GM04503 (cell line): ENCODE measurements around the gene SDK2.
"Not testable (repeated sequence)": the region's sequence is repeated elsewhere in the genome, so short reads cannot be mapped to it uniquely, and the experiment has no call there.

Experiments used
- DNase-seq: peaks from one replicate; pipeline ENCODE4 v3.0.0-alpha.2; 2012; ENCODE audit warnings: low read depth

Gene SDK2

DNA sequence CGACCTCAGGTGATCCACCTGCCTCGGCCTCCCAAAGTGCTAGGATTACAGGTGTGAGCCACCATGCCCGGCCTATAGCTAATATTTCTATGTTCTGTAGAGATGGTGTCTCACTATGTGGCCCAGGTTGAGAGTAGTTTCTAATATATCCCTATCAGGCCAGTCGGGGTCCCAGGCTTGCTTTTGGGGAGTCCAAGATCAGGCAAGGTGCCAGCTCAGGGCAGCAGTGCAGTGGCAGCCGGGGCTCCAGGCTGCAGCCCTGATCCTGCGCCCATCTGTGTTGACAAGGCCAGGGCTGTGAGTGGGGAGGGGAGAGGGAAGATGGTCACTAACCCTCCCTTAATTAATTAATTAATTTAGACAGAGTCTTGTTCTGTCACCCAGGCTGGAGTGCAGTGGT is 254.8 kb downstream of the SDK2 start:
- DNase-seq, result no peak

- DNase-seq, result no peak
These were observed 255.7 kb downstream of the SDK2 start for GRCh38 chr17:73388578-73388905.

DNA sequence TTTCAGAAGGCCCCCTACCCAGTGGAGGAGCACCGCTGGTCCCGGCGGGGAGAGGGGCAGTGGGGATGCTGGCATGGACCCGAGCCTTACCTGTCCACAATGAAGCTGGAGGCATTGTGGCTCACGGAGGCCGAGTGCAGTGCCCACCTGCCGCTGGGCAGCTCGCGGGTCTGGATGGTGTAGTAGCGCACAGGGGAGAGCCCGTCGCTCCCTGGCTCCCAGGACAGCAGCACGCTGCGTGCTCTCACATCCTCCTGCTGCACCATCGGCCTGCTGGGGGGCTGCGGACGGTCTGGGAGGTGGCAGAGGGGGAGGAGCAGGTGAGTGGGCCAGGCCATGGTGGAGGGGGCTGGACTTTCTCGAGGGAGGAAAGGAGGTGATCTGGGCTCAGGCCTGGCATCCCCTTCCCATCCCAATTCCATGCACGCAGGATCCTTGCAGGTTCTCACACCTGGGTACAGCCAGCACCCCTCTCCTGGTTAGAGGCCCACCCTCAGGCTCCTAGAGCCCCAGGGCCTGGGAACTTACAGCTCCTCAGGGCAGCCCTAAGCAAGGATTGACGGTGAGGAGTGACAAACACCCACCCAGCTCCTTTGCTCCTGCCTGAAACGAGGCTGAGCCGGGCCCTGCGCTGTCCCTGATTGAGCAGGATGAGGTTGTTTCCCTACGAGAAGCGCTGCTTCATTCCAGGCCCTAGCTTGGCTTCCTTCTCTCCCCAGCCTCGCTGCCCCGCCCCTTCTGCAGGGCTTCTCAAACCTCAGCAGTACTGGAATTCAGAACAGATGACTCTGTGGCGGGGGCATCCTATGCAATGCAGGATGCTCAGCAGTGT is 256.3 kb downstream of the SDK2 start:
- DNase-seq, result no peak

GRCh38 chr17:73386561-73386960 is 257.7 kb downstream of the SDK2 start:
- DNase-seq, result no peak

- DNase-seq, result no peak
These were observed 259.3 kb downstream of the SDK2 start for GRCh38 chr17:73384926-73385325.

DNA sequence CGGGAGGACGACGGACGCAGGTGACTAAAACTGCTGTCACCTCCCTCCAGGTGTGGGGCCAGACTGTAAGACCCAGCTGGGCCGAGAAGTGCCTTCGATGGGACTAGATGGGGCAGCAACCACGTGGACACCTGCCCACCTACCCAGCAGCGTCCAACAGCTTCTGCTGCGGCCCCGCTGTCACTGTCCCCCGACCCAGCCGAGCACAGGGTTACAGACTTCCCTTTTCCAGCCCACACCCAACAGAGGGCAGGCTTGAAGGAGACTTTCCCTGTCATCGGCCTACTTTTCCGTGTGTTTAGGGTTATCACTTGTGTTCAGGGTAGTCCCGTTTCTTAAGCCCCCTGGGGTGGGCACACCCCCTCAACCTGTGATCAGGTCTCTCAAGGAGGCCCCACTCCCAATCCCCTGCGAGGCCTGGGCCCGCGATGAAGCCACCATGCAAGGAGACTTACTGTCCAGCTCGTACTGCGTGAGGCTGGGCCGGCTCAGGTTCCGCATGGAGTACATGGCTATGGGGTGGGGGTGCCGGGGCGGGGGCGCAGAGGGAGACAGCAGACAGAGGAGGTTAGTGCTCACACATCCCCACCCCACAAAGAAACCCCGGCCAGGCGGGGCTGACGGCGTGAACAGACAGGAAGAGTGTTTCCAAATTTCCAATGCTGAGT is 263.7 kb downstream of the SDK2 start:
- DNase-seq, result no peak

GRCh38 chr17:73379826-73380225 is 264.4 kb downstream of the SDK2 start:
- no peak for DNase-seq

- DNase-seq, result no peak
These were observed 265.2 kb downstream of the SDK2 start for GRCh38 chr17:73378974-73379470.

DNA sequence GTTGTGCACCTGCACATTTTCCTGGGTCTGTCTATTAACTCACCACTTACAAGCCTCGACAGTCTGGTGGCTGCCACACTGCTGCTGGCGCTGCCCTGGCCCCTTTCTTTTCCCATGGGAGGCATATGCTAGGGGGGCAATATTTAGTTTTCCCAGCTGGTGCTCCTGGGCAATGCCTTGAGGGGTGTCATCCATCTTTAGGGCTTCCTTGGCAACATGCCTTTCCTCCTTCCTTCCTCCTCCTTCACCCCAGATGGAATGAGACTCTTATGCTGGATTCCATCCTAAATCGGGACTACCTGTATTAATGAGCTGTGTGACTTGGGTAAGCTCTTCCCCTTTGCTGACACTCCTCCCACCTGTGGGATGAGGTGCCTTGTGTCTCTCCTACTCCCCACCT is 267.6 kb downstream of the SDK2 start:
- DNase-seq, result no peak

DNA sequence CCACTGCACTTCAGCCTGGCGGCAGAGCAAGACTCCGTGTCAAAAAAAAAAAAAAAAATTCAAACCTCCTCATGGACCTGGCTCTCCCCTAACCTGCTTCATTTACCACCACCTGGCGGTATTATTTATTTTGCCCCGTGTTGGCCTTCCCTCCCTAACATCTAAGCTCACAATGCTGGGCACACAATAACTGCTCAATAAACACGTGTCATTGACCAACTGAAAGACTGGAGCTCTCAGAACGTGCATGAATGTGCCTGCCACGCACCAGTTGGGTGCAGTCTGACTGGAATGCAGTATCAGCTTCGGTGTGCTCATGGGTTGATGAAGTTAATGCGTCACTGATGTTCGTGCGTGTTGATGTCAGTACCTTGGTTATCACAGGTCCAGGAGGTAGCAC is 268.1 kb downstream of the SDK2 start:
- no peak for DNase-seq

DNA sequence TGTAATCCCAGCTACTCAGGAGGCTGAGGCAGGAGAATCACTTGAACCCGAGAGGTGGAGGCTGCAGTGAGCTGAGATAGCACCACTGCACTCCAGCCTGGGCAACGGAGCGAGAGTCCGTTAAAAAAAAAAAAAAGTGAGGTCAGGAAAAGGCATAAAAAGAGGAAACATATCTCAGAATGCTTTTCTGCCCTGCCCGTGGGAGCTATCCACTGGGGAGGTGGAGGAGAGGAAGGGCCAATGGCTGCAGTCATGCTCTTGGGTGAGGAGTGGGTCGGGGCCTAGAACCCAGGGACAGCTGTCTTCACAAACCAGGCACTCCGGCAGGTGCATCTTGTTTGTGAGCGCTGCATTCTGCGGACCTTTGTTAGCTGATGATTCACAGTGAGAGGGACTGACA is 272.4 kb downstream of the SDK2 start:
- DNase-seq, result no peak

GRCh38 chr17:73371285-73371684 is 273.0 kb downstream of the SDK2 start:
- peak; percentile 66 for DNase-seq

DNA sequence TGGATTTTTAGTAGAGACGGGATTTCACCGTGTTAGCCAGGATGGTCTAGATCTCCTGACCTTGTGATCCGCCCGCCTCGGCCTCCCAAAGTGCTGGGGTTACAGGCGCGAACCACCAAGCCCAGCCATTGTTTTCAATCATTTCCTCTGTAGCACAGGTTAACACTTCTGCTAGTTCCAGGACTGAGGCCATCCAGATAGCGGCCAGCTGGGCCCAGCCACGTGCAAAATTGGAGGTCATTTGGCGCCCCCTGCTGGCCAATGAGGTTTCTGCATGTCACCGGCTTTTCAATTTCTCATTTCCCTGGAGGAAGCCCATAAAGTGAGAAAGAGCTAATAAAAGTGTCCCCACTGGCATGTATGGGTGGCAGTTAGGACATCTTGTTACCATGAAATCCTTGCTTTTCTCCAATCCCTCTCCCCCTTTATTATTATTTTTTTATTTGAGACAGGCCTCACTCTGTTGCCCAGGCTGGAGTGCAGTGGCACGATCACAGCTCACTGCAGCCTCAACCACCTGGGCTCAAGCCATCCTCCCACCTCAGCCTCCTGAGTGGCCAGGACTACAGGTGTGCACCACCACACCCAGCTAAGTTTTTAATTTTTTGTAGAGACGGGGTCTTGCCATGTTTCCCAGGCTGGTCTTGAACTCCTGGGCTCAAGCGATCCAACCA is 274.3 kb downstream of the SDK2 start:
- not testable (repeated sequence) for DNase-seq

DNA sequence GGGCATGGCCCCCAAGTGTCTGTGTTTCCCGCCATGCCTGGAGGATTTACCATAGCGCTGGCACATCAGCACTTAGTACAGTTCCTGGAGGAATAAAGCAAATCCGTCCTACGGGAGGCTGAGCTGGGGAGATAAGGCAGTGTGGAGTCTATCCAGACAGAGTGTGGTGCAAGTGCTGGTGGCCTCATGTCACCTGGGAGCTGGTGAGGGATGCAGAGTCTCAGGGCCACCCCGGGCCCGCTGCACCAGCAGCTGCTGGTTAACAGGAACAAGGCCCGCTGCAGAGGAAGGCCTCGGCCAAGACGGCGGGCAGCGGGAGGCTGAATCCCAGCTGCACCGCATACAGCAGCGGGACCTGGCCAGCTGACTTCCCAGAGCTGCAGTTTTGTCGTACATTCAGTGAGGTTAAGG is 275.1 kb downstream of the SDK2 start:
- no peak for DNase-seq

DNA sequence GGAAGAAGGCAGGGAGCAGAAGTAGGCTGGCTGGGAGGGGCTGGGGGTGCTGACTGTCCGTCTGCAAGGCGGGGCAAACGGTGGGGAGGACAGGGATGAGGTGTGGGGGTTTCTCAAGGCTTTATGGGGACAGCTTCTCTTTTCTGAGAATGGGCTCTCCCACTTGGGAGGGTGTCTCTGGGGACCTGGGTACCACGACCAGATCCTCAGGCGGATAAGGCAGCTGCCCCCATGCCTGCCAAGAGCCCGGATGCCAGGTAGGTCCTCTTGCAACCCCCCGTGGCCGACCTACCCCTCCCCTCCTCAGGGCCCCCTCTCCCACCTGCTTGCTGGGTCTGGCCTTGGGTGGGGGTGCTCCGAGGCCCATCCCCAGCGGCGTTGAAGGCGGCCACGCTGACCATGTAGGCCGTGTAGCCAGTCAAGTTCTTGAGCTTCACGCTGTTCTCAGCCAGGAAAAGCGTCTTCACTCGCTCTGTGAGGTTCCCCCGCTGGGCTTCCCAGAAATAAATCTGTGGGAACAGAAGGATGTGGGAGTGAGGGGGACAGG is 276.1 kb downstream of the SDK2 start:
- DNase-seq, result no peak

DNA sequence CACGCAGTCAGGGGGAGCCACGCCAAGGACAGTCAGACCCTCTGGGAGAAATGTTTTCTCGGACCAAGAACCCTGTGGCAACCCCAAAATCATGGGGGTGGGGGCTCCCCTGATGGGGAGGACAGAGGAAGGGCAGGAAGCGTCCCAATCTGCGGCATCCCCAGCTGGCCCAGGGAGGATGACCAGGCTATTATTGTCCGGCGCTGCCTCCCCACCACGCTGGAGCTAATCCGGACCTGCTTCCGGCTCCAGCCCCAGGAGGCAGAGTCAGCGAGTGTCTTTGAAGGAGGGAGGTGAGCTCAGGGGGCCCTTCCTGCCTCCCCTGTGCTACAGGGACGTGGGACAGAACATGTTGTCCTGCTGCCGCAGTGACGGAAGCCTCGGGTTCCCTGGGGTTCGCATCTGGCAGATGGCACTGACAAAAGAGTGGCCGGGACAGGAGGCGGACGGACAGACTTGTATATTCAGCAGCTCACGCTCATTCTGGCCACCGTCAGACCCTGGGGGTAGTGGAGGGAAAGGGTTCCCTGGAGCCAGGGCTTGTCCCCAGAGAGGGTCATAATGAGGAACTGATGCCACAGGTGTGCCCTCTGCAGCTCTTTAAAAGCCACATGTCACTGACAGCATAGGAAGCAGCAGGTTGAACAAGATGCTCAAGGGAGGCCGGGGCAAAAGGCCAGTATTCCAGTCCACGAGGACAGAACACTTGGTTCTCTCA is 278.2 kb downstream of the SDK2 start:
- no peak for DNase-seq

GRCh38 chr17:73365301-73365874 is 278.9 kb downstream of the SDK2 start:
- DNase-seq, result no peak

GRCh38 chr17:73364155-73364522 is 280.1 kb downstream of the SDK2 start:
- DNase-seq, result no peak

GRCh38 chr17:73363442-73364154 is 280.6 kb downstream of the SDK2 start:
- DNase-seq, result no peak

GRCh38 chr17:73362697-73363096 is 281.5 kb downstream of the SDK2 start:
- no peak for DNase-seq
